HuH-7.5 (cell line): ENCODE results near the gene RNU5B-1.
"Not testable (repeated sequence)": the region's sequence is repeated elsewhere in the genome, so short reads cannot be mapped to it uniquely, and the experiment has no call there.

Experiments
- DNase-seq: peaks from one replicate; pipeline ENCODE4 v3.0.0; 2011; ENCODE audit warnings: low spot score

Gene RNU5B-1

DNA sequence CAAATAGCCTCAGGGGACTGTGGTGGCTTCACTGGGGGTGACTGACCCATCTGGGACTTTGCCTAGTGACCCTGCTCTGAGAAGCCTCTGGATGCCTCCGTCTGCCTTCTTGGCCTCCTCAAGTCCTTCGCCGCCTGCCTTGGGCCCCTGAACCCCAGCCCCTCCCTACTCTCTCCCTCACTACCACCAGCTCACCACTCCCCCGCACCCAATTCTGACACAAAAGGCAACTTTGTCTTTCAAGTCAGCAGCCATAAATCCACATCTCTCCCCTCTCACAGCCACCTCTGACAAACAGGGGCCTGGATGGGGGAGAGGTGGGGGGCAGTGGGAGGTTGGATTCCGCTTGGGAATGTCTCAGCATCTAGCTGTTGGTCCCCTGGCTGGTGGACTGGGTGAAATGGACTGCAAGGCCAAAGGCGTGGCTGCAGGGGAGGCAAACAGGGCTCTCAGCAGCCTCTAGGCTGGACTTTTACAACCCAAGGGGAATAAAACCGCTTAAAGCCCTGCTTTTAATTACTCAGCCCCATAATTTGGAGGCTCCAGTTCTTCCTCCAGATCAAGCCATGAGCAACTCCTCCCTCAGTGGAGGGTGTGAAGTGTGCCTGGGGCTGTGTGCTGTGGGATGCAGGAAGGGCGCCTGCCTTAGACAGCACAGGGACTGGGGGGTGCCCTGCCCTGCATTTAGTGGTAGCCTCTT is 39.9 kb downstream of the RNU5B-1 start:
- no peak for DNase-seq

GRCh38 chr15:65344914-65345275 is 40.4 kb downstream of the RNU5B-1 start:
- DNase-seq, result no peak

DNA sequence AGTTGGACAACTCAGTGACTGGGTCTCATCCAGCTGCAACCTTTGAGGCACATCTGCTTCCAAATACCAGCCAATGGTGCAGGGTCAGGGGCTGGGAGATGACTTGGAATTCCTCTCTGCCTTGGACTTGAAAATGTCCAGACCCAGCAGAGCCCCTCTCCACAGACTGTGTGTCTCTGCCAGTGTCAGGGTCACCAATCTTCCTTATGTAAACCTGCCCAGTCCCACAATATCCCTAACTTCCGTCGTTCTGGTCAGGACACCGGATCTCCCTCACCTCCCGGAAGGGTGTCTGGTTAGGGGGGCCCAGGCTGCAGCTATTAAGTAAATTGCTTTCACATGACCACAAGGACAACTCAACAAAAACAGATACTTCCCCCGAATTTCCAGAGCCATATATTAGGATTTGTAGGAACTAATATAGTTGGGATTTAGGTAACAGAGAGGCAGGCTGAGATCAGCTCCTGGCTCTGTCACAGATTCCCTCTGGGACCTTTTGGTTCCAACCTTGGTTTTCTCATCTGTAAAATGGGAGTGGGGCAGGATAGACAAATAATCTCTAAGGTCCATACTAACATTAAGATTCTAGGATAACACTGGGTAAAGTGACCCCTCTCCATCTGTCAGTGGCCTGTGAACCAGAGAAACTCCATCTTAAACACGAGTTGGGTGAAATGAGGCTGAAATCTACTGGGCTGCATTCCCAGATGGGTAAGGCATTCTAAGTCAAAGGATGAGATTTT is 42.5 kb downstream of the RNU5B-1 start:
- no peak for DNase-seq

- not testable (repeated sequence) for DNase-seq
Measured at GRCh38 chr15:65347756-65348155, 43.3 kb downstream of the RNU5B-1 start.

DNA sequence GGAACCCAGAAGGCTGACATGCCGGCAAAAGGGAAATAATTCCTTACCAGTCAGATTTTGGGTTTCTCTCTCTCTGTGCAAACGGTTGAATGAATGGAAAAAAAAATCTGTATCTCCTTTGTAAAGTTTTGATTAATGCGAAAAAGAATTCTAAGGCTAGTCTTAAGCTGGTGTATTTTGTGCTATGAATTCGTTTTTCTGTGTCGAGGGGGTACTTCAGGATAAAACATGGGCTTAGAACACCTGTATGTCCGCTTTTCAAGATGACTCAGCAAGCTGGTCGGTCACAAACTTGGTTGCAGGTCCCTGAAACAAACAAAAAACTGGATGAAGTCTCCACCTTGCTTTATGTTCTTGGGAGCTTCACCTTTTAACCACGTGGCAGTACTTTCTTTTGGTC is 44.9 kb downstream of the RNU5B-1 start:
- DNase-seq, result no peak

DNA sequence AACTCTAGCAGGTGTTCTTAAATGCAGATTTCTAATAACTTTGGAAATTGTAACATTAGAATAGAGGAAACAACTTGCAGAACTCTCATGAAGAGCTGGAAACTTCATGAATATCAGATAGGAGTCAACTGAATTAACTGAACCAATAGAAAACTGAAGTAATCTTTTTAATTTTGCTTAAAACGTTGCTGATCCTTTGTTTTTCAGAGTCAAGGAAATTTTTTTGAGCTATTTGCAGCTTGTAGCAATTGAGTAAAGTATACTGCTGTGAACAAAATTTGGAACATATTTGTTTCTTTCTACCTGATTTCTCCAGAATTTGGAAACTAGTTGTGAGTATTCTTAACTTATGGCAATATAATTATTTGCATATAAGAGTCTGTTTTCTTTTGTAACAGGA is 47.5 kb downstream of the RNU5B-1 start:
- DNase-seq, result not testable (repeated sequence)
